Panc1 (cell line): ENCODE data around the gene FGD5. TPM values are rescaled to one million over a fixed set of nuclear protein-coding genes. Genes with fewer than 3 reads are reported as not detected.

Experiments used
- ATAC-seq: fragments of 200-7000 bp; cut with Tn5 transposase; 2 replicates; pipeline ENCODE4 v1.9.1; 2020; ENCODE audit warnings: mild to moderate bottlenecking, moderate library complexity
- BruUV-seq: library from RNA; stranded (reverse); fragments of 400-500 nt; replicated peaks from 2 replicates; lab custom pipeline; 2021; lab: Mats Ljungman, UMichigan
- CTCF ChIA-PET: fragments of 300-600 bp; sonication (Branson Sonifier 250); formaldehyde crosslinking; loops from one replicate; lab custom pipeline; 2022; ENCODE audit warnings: antibody characterized with exemption; lab: Charles Lee
- POLR2A ChIA-PET: fragments of 300-600 bp; sonication (Branson Sonifier 250); formaldehyde crosslinking; loops from one replicate; lab custom pipeline; 2022; ENCODE audit warnings: antibody characterized with exemption; lab: Charles Lee
- DNase-seq: peaks from one replicate; pipeline ENCODE4 v3.0.0-alpha.2; 2010; ENCODE audit warnings: low read depth, low spot score
- H3K27ac ChIP-seq: 2 replicates; pipeline ENCODE4 v1.5.1; 2011; ENCODE audit warnings: mild to moderate bottlenecking, low read length, inconsistent platforms
- H3K27me3 ChIP-seq: fragments of 200-500 bp; sonication (Bioruptor generic); 2 replicates; pipeline ENCODE4 v1.6.0; 2014; ENCODE audit warnings: low read length, inconsistent platforms; ENCODE audit not compliant: control insufficient read depth, insufficient read depth
- H3K36me3 ChIP-seq: fragments of 200-500 bp; sonication (Bioruptor generic); 2 replicates; pipeline ENCODE4 v1.5.1; 2014; ENCODE audit warnings: inconsistent platforms, mild to moderate bottlenecking, low read length, moderate library complexity; ENCODE audit not compliant: control insufficient read depth, insufficient read depth
- H3K4me1 ChIP-seq: 2 replicates; pipeline ENCODE4 v1.5.1; 2011; ENCODE audit warnings: inconsistent platforms, mild to moderate bottlenecking, low read length, moderate library complexity; ENCODE audit not compliant: control insufficient read depth, insufficient read depth
- H3K4me3 ChIP-seq, 2 experiments: 2 replicates each; pipeline ENCODE4 v1.5.1; 2011 to 2012; ENCODE audit warnings: low read depth in 2 of 2, low read length in 2 of 2, mild to moderate bottlenecking in 2 of 2, inconsistent platforms in 1 of 2, moderate library complexity in 1 of 2
- H3K9me3 ChIP-seq: fragments of 200-500 bp; sonication (Bioruptor generic); 2 replicates; pipeline ENCODE4 v1.5.1; 2014; ENCODE audit warnings: low read depth, mild to moderate bottlenecking, inconsistent platforms, low read length, moderate library complexity; ENCODE audit not compliant: control insufficient read depth, insufficient read depth
- SIN3A ChIP-seq: IDR thresholded peaks from 2 replicates; pipeline ENCODE4 v1.6.1; 2012; ENCODE audit warnings: low read depth, mild to moderate bottlenecking, low read length, moderate library complexity, borderline replicate concordance; ENCODE audit not compliant: insufficient read depth
- TCF7L2 ChIP-seq: IDR thresholded peaks from 2 replicates; pipeline ENCODE4 v1.6.1; 2011; ENCODE audit warnings: mild to moderate bottlenecking, low read depth, low read length, inconsistent platforms
- in situ Hi-C: cut with HindIII; loops from 2 replicates; pipeline ENCODE4 v1.10.0; 2016; ENCODE audit warnings: low sequenced_read_pairs, low pct_unique_long_range_greater_than_20kb
- intact Hi-C: fragments of 100-400 bp; cut with micrococcal nuclease; formaldehyde crosslinking; loops from one replicate; pipeline ENCODE4 v1.10.0; 2022; ENCODE audit not compliant: unreplicated experiment
- total RNA-seq: library from RNA; stranded (reverse); gene quantifications from one replicate; pipeline ENCODE4 v1.2.1, GENCODE V29; 2021; ENCODE audit not compliant: unreplicated experiment
- TF ChIP-seq, protein P1 (sequence below), 2 experiments: IDR thresholded peaks; 2 replicates each; pipeline ENCODE4 v1.6.1; 2011 to 2012; ENCODE audit warnings: low read depth in 2 of 2, control low read depth in 1 of 2, low read length in 1 of 2, mild to moderate bottlenecking in 1 of 2, moderate library complexity in 1 of 2; ENCODE audit not compliant: insufficient read depth in 1 of 2
- TF ChIP-seq, protein P2 (sequence below): fragments of 450-650 bp; IDR thresholded peaks from 2 replicates; pipeline ENCODE4 v1.5.1; 2017; ENCODE audit warnings: mild to moderate bottlenecking

The FGD5 gene
- total RNA-seq, 1 experiment from 2014 or later, result 0.77 TPM

DNA sequence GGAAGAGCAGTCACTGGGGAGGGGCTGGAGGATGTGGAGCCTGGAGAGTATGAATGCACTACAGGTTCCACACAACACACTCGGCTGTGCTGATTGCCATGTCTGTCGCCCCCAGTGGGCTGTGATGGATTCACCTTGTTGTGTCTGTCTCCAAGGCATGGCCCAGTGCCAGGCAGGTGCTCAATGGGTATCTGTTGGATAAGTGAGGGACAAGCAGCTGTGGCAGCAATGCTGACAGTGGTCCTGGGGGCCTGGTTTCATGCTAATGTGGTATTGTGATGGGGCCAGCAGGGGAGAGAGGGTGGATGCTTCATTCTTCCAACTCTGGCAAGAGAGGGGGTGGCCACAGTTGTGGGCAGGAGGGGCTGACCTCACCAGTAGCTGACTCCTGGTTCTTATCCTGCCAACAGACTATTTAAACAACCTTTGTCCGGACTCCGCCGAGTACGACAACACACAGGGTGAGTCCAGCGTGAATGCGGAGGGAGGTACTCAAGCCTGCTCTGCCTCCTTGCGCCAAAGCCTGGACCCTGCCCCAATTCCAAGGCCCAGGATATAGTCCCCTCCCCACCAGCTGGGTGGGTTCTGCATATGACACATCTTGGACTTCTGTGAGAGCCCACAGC lies 81.3 kb downstream of the FGD5 start:
- DNase-seq (no peak), ATAC-seq (no peak)
- Histone ChIP-seq H3K9me3 (no peaks in the 10 kb centered on the region; the same call in 1 of the 2 replicates), H3K27ac (no peak overlapping the region), H3K4me3 (no peak overlapping the region), H3K4me1 (no peaks in the 10 kb centered on the region), H3K27me3 (peaks cover 3% of the 10 kb centered on the region; the same call in 1 of the 2 replicates), H3K36me3 (no peaks in the 10 kb centered on the region)
- in situ Hi-C loops (no loop called here), intact Hi-C loops (no loop called here)
- CTCF ChIA-PET, result no interaction called here
- BruUV-seq, result no TSS peak
- TF ChIP-seq TCF7L2 (no peak), SIN3A (no peak)
- TF ChIP-seq, protein P1, sequence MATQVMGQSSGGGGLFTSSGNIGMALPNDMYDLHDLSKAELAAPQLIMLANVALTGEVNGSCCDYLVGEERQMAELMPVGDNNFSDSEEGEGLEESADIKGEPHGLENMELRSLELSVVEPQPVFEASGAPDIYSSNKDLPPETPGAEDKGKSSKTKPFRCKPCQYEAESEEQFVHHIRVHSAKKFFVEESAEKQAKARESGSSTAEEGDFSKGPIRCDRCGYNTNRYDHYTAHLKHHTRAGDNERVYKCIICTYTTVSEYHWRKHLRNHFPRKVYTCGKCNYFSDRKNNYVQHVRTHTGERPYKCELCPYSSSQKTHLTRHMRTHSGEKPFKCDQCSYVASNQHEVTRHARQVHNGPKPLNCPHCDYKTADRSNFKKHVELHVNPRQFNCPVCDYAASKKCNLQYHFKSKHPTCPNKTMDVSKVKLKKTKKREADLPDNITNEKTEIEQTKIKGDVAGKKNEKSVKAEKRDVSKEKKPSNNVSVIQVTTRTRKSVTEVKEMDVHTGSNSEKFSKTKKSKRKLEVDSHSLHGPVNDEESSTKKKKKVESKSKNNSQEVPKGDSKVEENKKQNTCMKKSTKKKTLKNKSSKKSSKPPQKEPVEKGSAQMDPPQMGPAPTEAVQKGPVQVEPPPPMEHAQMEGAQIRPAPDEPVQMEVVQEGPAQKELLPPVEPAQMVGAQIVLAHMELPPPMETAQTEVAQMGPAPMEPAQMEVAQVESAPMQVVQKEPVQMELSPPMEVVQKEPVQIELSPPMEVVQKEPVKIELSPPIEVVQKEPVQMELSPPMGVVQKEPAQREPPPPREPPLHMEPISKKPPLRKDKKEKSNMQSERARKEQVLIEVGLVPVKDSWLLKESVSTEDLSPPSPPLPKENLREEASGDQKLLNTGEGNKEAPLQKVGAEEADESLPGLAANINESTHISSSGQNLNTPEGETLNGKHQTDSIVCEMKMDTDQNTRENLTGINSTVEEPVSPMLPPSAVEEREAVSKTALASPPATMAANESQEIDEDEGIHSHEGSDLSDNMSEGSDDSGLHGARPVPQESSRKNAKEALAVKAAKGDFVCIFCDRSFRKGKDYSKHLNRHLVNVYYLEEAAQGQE (IDR thresholded peaks at IDR 0.05; ENCODE audit: insufficient read depth in 1 of 2, low read depth in 2 of 2, low read length in 1 of 2), result no peak
- TF ChIP-seq, protein P2, sequence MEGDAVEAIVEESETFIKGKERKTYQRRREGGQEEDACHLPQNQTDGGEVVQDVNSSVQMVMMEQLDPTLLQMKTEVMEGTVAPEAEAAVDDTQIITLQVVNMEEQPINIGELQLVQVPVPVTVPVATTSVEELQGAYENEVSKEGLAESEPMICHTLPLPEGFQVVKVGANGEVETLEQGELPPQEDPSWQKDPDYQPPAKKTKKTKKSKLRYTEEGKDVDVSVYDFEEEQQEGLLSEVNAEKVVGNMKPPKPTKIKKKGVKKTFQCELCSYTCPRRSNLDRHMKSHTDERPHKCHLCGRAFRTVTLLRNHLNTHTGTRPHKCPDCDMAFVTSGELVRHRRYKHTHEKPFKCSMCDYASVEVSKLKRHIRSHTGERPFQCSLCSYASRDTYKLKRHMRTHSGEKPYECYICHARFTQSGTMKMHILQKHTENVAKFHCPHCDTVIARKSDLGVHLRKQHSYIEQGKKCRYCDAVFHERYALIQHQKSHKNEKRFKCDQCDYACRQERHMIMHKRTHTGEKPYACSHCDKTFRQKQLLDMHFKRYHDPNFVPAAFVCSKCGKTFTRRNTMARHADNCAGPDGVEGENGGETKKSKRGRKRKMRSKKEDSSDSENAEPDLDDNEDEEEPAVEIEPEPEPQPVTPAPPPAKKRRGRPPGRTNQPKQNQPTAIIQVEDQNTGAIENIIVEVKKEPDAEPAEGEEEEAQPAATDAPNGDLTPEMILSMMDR, result no peak
- POLR2A ChIA-PET, result no interaction called here

- Histone ChIP-seq H3K27ac (no peak overlapping the region), H3K9me3 (no peaks in the 10 kb centered on the region; the same call in 1 of the 2 replicates), H3K27me3 (0 out of 2 replicates have a peak, but pooled peaks cover 3% of the 10 kb centered on the region), H3K4me3 (no peak overlapping the region), H3K36me3 (no peaks in the 10 kb centered on the region), H3K4me1 (no peaks in the 10 kb centered on the region)
- ChIA-PET POLR2A (no interaction called here), CTCF (no interaction called here)
- no peak for TF ChIP-seq SIN3A
- TF ChIP-seq, protein P2, result no peak
- BruUV-seq, result no TSS peak
- intact Hi-C loops, result no loop called here
- DNase-seq (no peak), ATAC-seq (0 out of 2 replicates have a peak, but pooled peaks have one; percentile 54)
- in situ Hi-C loops, result no loop called here
Observed at GRCh38 chr3:14900881-14901873, 82.4 kb downstream of the FGD5 start.
